CD4-positive, alpha-beta T cell treated with Interferon alpha-2 for 1 hour (primary cell): ENCODE data around the gene VTCN1.

Experiments
- DNase-seq, 2 donors: peaks; one replicate each; pipeline ENCODE4 v3.0.0-alpha.2; 2020 to 2022

The VTCN1 gene

DNA sequence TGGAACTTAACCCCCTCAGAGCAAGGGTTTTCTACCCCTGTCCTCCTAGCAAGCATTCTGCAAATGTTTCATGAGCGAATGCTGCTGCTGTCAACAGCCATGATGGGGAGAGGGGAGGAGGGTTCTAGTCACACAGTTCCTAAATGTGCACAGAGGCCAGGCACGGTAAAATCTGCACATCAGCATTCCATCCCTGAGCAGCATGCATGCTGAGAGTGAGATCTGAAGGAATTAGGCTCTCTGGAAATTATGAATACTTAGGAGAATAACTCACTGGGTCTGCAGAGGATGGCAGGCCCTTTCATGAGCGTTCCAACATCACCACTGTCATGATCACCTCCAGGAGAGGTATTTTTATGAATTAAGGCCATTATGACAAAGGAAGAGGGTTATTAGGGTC, 2.1 kb downstream of the VTCN1 start:
- no peak for DNase-seq

DNA sequence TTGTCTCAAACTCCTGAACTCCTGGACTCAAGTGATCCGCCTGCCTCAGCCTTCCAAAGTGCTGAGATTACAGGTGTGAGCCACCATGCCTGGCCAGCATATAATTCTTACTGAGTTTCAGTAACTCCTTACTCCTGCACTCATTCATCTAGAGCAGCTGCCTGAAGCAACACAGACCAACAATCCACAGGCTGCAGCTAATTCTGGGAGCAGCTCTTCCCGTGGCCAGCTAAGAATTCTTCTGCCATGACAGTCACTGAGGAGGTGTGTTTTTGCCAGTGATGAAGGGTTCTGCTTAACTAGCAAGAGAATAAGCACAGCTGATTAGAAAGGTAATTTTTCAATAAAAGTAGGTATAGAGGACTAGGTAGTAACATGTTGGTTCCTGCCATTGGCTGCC, 5.4 kb downstream of the VTCN1 start:
- DNase-seq: no peak

DNA sequence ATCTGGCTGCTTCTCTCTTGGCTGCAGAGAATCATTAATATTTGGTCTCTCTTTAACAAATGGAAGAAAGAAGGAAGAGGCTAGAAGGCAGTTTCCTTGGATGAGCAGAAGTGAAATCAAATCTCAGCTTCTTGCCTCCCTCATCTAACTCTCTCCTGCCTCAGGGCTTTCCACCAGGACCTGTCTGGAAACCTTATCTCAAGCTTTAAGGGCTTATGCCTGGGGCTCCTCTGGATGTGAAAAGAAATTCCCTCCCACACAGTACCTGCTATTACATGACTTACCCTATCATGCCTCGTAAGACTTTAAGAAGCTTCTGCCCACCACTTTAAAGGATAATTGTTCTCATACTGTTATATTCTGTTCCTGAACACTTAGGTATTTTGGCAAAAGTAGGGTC, 8.9 kb downstream of the VTCN1 start:
- DNase-seq: no peak

DNA sequence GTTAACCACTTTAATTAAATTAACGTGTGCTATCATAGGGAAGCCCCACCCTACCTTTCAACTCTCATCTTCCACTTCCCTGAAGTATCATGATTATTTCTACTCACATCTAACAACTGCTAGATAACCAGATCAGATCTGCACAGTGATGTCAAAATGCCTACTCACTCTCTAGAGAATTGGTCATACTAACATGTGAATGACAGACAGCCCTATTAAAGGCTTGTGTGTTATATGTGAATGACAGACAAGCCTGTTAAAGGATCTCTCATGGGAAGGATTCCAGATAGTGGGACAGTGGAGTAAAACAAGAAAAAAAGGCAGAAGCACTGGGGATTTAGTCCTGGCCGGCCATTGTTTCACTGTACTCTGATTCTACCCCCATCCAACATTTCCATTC, 12.6 kb downstream of the VTCN1 start:
- no peak for DNase-seq

DNA sequence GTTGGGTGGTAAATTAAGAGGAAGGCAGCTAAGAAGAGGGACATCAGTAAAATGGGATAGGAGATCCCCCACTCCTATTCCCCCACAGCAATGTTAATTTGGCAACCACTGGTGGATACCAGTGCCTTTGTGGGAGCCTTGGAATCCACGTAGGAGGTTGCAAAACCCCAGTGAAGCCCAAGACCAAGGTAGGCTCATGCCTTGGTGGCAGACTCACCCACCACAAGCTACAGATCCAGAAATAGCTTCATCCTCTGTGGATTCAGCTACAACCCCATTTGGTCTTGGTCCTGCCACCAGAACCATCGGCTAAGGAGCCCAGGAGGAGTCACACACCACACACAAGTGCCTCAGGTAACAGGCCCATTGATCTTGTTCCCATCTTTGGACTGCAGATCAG, 21.0 kb downstream of the VTCN1 start:
- no peak for DNase-seq

DNA sequence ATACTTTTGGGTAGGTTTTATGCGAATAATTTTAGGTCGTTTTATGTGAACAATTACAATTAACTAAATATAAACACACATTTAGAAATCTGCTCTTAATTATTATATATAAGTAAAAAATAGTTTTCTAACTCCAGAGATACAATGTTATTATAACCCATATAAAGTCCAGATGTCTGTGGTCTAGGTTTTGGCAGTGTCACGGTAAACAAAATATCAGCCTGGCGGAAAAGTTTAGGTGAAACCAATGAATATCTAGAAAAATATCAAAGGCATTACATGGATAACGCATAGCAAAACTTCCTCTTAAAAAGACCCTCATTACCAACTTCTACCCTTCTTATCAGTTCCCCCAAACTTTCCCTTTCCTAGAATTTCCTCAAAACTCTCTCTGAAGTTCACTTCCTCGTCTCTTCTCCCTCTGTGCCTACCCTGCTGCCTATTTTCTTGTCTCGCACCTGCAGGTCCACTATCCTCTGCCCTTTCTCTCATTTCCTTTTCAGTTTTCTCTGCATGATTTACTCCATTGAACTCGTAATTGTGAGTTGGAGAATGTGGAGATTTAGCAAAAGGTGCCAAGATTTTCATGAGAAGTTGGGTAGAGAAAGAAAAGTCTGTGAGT, 21.8 kb downstream of the VTCN1 start:
- DNase-seq: no peak

DNA sequence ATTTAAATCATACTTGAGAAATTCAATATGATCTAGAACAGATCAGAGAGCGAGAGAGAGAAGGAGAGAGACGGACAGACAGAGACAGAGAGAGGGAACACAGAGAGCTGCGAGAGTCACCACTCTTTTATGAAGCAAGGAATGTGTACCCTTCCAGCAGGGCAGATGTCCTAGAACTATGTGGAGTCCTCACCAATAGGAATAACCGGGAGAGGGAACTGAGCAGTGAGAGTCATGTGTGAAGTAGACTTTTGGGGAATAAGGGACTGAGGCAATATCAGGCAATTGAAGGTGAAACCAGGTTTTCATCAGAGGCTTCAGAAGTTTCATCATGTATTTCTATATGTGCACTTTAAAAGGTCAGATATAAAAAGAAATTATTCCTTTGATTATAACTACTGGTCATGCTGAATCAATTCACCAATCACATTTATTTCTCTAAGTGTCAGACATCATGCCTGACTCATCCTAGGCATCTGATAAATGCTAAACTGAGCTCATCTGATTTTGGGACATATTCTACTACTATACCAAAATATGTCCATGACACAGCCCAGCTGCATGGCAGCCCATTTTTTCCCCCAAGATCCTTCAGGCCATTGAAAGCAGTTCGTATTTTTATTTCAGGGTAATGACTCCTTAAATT, 22.4 kb downstream of the VTCN1 start:
- DNase-seq: no peak

DNA sequence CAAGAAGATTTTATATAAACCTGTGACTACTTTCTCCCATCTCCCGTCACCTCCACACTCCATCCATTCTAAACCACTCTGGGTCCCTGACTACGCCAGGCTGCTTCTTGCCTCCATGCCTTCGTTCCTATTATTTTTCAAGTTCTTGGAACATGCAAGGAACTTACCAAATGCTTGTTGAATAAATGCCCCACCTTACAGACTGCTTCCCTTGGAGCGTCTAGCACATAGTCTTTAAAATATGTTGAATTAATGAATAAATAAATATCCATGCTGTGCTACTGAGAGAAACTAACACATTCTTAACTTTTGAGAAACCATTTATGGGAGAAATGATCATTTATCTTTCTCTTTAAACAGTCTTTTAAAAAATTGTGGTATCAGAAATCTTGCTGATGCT, 27.6 kb downstream of the VTCN1 start:
- no peak for DNase-seq

DNA sequence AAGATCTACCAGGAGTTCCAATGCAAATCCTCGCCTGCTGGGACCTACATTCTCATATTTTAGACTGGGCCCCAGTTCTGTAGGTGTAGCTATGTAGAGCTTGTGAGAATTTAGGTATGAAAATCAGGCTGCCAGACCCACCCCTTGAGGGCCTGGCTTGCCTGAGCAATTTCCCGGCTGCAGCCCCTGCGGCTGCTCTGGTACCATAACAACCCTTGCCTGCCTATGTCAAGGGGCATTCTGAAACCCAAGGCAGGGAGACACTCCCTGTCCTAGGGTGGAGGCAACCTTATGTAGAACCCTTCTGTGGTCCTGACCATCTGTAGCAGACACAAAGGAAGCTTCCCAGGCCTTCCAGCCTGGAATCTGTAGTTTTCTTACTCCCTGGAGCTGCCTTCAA, 28.4 kb downstream of the VTCN1 start:
- no peak for DNase-seq

DNA sequence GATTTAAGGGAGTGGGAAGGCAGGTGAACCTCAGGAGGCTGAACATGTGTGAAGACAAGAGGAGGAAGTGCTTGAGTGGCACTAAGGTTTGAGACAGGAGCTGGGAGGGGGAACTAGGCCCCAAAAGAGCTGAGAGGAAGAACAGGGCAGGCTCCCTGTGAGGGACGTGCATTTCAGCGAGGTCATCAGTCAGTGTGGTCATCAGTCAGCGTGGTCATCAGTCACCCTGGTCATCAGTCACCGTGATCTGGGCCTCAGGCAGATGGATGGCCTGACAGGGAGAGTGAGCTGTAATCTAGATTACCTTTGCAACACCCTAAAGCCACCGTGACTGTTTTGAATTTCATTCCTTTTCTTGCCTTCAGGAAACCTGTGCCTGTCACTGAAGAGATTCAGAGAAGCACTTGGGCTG, 29.1 kb downstream of the VTCN1 start:
- no peak for DNase-seq

DNA sequence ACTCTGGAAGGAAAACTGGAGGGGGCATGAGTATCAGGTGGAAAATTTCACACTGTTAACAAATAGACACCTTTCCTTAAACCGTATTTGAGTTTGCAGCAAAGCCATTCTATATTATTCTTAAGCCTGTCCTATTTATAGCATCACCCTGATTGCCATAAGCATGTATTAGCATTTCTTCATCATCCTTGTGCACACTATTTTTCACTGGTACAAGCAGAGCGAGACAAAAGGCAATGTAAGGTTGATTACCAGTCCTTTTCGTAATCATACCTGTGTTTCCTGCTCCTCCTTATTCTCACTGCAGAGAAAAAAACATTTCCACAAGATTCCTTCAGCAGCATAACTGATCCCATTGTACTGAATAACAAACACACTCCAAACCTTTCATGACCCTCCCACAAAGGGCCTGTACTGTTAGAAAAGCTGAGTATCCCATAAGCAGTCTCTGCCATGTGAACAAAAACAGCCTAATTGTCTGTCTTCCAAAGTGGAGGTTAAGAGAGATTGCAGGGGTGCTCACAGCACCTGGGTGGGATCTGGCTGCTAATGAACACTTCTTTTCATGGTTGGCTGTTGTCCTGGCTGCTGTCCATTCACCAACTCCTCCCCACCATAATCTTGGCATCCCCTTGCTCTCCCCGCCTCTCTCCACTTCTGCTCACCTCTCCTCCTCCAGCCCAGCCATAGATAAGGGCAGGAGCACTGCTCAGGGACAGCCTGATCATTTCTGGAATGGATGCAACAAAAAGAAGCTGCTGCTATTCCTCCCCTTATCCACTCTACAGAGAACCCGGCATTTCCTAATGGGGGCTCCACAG, 30.4 kb downstream of the VTCN1 start:
- no peak for DNase-seq

DNA sequence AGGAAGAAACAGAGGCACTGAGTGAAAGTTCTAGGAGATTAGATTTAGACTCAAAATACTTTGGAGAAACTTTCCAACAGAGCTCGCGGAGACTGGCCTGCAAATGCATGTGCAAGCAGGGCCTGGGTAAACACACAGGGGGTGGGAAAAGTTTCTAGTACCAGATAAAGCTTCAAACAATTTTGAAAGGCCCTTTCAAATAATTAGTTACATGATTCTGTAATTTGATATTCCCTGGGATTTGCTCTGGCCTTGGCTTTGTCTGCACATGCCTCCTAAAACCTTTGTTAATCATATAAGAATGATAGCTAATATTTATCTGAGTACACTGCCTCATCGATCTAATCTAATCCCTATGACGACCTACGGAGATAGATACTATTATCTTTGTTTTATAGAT, 31.3 kb downstream of the VTCN1 start:
- no peak for DNase-seq

DNA sequence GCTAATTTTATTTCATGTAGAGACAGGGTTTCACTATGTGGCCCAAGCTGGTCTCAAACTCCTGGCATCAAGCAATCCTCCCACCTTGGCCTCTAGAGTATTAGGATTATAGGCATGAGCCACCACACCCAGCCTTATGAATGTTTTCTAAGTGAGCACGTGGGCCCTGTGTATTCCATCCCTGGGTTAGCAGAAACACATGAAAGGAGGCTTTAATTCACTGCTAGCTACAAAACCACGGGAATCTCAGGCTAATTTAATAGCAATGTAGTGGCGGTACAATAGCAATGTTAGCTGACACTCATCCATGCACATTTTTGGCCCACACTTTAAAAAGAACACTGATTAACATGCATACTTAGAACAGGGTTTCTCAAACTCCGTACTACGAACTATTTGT, 32.0 kb downstream of the VTCN1 start:
- no peak for DNase-seq

DNA sequence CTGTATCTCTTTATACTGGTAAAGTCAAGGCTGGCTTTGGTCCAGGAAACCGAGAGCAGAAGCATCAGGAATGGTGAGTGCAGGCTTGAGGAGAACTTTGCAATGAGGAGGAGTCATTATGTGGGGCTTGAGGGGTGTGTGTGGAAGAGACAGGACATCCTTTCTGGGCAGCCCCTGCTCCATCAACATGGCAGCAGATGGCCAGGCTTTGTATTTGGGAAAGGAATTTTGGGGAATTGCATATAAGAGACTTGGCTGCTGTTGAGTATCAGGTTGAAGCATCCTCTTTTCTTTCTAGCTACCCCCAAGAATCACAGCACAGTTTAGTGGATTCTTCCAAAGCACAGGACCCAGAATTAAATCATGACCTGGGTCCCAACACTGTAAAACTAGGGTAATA, 33.4 kb downstream of the VTCN1 start:
- DNase-seq: no peak

DNA sequence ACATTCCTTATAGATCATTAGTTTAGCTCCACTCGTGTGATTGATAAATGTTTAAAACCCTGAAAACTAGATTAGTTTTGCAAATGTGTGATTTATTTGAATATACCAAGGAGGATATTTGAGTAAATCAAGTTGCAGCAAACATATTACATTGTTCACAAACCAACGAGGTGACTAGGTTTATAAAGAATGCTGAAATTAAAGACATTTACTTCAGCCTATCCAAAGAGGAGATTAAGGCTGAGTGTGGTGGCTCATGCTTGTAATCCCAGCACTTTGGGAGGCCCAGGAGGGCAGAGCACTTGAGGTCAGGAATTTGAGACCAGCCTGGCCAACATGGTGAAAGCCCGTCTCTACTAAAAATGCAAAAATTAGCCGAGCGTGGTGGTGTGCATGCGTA, 34.1 kb downstream of the VTCN1 start:
- no peak for DNase-seq

DNA sequence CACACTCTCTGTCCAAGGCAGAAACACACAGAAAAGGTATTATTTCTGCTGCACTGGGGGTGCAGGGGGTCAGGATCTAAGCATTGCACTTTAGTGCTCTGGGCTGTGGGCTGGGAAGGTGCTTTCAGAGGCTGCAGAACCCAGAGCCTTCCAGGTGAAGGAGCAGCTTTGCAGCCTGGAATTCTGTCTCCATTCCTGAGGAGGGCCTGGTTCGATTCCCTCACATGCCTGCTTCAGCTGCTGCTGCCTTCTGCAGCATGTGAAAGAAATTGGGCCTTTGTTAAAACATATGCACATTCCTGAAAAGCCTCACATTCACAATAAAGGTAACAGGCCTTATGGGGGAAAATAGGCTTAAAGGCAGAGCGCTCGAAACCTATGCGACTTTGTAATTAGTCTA, 35.9 kb downstream of the VTCN1 start:
- DNase-seq: no peak

DNA sequence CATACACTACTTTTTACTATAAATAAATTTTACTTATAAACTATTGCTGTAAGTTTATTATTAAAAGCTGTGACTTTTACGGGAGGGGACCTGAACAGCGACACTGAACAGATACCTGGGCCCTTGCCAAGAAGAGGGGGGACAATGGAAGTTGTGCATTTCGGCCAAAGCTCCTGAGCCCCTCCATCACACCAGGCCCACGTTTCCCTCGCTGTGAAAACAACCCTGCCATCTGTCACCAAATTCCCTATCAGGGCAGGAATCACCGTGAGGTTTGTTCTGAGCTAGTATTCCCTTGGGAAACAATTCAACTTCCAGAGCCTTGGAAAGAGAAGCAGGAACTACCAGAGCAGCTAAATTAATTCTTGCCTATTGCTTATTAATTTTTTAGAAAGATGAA, 37.0 kb downstream of the VTCN1 start:
- DNase-seq: no peak

DNA sequence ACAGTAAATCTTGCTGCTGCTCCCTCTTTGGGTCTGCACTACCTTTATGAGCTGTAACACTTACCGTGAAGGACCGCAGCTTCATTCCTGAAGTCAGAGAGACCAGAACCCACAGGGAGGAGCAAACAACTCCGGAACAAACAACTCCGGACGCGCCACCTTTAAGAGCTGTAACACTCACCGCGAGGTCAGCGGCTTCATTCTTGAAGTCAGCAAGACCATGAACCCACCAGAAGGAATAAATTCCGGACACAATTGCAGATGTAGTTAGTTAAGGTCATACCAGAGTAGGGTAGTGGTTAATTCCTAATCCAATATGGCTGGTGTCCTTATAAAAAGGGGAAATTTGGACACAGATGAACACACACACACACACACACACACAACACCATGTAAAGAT, 37.7 kb downstream of the VTCN1 start:
- DNase-seq: no peak

DNA sequence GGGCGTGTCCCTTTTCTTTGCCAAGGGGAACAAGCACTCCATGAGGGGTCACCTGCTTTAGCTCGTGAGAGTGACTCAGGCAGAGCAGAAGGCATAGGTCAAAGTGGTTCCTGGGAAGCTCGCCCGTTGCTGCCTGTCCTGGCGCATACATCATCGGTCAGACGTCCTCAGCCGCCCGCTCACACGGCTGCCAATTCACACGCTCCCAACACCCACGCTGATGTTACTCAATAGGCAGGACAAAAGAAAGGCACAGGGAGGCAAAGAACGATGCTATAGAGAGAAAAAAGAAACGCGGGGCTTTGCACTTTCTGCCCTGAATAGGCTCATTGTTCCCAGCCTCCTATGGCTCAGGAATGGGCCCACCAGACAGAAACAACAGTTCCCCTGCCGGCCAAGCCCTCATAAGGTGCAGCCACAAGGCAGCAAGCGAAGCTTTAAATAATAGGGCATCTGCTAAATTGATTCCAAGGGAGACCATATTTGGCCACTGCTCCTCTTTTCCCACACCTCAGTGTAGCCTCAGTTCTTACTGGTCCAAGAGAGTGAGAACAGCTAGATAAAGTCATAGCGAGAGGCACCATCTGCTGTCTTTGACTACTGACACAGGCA, 38.7 kb downstream of the VTCN1 start:
- no peak for DNase-seq

DNA sequence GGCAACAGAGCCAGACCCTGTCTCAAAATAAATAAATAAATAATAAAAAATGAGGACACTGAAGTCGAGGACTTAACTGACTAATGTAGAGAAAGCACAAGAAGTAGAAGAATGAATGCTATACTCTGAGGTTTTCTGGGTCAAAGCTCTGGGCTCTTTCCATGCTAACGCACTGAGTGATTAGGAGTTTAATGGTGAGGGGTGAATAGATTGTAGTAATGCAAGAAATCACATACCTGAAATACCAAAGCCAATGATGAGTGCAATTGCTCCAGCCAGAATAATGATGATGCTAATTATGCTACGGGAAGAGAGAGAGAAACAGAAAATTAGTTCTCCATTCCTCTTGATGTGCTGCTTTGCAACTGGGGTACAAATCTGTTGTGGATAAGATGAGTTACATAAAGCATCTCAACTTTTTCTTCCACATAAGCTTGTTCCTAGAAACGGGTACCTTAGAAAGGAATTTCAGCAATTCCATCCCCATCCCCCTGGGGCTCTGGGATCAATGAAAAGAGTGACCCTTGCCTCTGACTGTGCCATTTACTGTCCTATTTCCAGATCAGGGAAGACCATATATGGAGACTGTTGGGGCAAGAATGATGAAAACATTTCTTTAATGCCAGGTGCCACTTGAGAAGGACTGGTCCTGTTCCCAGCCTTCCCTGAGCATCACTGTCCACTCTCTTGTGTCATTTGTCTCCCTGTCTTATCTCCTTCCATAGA, 40.7 kb downstream of the VTCN1 start:
- no peak for DNase-seq

DNA sequence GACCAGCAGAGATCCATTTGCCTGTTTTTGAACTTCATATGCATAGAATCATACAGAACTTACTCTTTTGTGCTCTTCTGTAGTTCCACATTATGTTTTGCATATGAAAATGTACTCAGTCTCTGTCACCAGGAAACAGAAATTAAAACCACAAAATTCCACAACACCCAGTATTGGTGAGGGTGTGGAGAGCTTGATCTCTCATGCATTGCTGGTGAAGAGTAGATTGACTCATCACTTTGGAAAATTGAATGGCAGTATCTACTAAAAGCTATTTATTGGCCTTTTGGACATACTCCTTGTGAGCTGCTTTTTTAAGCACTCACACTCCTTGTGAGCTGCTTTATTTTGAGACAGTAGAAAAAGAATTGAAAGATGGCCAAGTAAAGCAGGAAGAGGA, 43.3 kb downstream of the VTCN1 start:
- DNase-seq: no peak

DNA sequence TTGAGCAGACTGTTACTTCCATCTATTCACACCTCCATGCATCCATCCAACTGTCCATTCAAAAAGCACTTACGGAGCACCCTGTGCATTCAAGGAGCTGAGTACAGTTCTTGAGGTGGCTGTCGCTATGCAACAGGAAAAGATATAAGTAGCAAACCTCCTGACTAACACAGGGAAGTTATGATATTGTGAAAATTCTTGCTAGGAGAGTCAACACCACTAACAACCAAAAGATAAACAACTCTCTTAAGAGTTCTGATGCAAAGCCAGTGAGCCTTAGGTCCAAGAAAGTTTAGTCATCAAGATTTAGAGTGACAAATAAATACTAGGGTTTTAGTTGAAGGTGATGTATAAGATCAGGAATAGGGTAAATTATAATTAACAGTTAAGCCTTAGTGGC, 44.7 kb downstream of the VTCN1 start:
- DNase-seq: no peak

DNA sequence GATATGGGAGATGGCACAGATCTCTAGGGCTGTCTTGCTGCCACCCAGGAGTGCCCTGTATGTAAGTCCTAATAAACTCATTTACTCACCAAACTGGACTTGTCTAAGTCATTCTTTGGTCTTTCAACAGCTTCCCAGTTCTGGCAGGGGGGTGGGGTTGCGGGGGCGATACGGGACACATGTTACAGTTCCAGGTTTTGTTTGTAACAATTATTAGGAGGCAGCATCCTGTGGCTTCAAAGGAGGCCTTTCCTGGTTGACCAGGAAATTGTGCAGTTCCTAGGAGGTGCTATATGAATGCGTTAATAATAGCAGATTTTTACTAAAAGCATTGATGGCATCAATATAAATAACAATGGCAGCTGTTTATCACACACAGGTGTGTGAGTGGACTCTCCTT, 46.5 kb downstream of the VTCN1 start:
- no peak for DNase-seq
